HUES6 (cell line): ENCODE data around the gene DNAH11.
"Not testable (repeated sequence)": the region's sequence is repeated elsewhere in the genome, so short reads cannot be mapped to it uniquely, and the experiment has no call there.

Experiments
- H3K27ac ChIP-seq: 2 replicates; pipeline ENCODE4 v1.7.0; 2013; ENCODE audit warnings: low read depth, mild to moderate bottlenecking, low read length, inconsistent platforms
- H3K27me3 ChIP-seq: 2 replicates; pipeline ENCODE4 v1.6.1; 2013; ENCODE audit warnings: low read length; ENCODE audit not compliant: control insufficient read depth, insufficient read depth
- H3K36me3 ChIP-seq: 2 replicates; pipeline ENCODE4 v1.6.1; 2013; ENCODE audit warnings: low read length; ENCODE audit not compliant: control insufficient read depth, insufficient read depth
- H3K4me1 ChIP-seq: 2 replicates; pipeline ENCODE4 v1.6.1; 2013; ENCODE audit warnings: low read length; ENCODE audit not compliant: control insufficient read depth, insufficient read depth
- H3K4me3 ChIP-seq: 2 replicates; pipeline ENCODE4 v1.5.1; 2013; ENCODE audit warnings: low read depth, low read length
- H3K9ac ChIP-seq: one replicate; pipeline ENCODE4 v1.6.1; 2013; ENCODE audit warnings: mild to moderate bottlenecking, low read length
- H3K9me3 ChIP-seq: 2 replicates; pipeline ENCODE4 v1.6.1; 2013; ENCODE audit warnings: low read depth, low read length; ENCODE audit not compliant: control insufficient read depth, insufficient read depth

Gene DNAH11

GRCh38 chr7:21829731-21830130, 286.9 kb downstream of the DNAH11 start:
- H3K9ac ChIP-seq, result no peak overlapping the region
- no peaks in the 10 kb centered on the region for H3K9me3 ChIP-seq
- no peaks in the 10 kb centered on the region for H3K4me1 ChIP-seq
- H3K27ac ChIP-seq, result no peak overlapping the region
- no peak overlapping the region for H3K4me3 ChIP-seq
- no peaks in the 10 kb centered on the region for H3K36me3 ChIP-seq
- no peaks in the 10 kb centered on the region for H3K27me3 ChIP-seq

GRCh38 chr7:21844742-21845141, 301.9 kb downstream of the DNAH11 start:
- Histone ChIP-seq H3K27me3 (no peaks in the 10 kb centered on the region), H3K4me1 (no peaks in the 10 kb centered on the region), H3K36me3 (no peaks in the 10 kb centered on the region)

GRCh38 chr7:21850531-21851285, 307.9 kb downstream of the DNAH11 start:
- Histone ChIP-seq H3K27me3 (no peaks in the 10 kb centered on the region), H3K27ac (no peak overlapping the region), H3K4me1 (no peaks in the 10 kb centered on the region), H3K4me3 (no peak overlapping the region), H3K9ac (no peak overlapping the region), H3K36me3 (no peaks in the 10 kb centered on the region), H3K9me3 (no peaks in the 10 kb centered on the region)

More at GRCh38 chr7:21844742-21845141, 301.9 kb downstream of the DNAH11 start:
- Histone ChIP-seq H3K9ac (no peak overlapping the region), H3K27ac (no peak overlapping the region), H3K9me3 (no peaks in the 10 kb centered on the region), H3K4me3 (no peak overlapping the region)

DNA sequence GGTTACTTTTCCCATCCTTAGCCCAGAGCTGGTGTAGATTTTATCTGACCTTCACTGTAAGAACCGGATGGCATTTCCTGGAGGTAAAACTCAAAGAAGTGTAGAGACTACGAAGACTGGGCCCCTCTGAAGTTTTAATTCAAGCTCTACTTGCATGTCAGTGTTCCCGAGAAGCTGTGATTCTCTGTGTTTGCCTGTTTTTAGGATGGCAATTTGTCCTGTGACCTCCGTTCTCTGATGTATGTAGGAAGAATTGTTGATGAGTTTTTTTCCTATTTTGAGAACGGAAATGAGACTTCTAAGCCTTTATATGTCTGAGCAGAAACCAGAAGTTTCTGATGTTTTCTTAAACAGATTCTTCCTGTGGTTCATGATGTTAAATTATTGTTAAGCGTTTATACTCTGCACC, 308.7 kb downstream of the DNAH11 start:
- H3K36me3 ChIP-seq, result no peaks in the 10 kb centered on the region
- no peaks in the 10 kb centered on the region for H3K9me3 ChIP-seq
- no peak overlapping the region for H3K27ac ChIP-seq
- H3K4me3 ChIP-seq, result no peak overlapping the region
- no peaks in the 10 kb centered on the region for H3K27me3 ChIP-seq
- H3K9ac ChIP-seq, result no peak overlapping the region
- no peaks in the 10 kb centered on the region for H3K4me1 ChIP-seq

DNA sequence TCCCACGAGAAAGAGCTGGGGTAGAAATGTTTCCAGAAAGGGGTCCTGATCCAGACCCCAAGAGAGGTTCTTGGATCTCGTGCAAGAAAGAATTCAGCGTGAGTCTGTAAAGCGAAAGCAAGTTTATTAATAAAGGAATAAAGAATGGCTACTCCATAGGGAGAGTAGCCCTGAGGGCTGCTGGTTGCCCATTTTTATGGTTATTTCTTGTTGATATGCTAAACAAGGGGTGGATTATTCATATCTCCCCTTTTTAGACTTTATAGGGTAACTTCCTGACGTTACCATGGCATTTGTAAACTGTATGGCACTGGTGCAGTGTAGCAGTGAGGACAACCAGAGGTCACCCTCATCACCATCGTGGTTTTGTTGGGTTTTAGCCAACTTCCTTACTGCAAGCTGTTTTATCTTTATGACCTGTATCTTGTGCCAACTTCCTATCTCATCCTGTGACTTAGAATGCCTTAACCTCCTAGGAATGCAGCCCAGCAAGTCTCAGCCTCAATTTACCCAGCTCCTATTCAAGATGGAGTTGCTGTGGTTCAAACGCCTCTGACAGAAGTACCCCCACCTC, 322.9 kb downstream of the DNAH11 start:
- not testable (repeated sequence) for H3K4me3 ChIP-seq, H3K36me3 ChIP-seq, H3K9ac ChIP-seq, H3K27ac ChIP-seq, H3K27me3 ChIP-seq, H3K9me3 ChIP-seq
- peaks cover 53% of the 10 kb centered on the region for H3K4me1 ChIP-seq

- no peaks in the 10 kb centered on the region for H3K9me3 ChIP-seq
- H3K4me1 ChIP-seq, result peaks cover 54% of the 10 kb centered on the region
- H3K4me3 ChIP-seq, result no peak overlapping the region
- no peaks in the 10 kb centered on the region for H3K27me3 ChIP-seq
- H3K27ac ChIP-seq, result no peak overlapping the region
- no peak overlapping the region for H3K9ac ChIP-seq
- H3K36me3 ChIP-seq, result no peaks in the 10 kb centered on the region
These were observed 323.9 kb downstream of the DNAH11 start for GRCh38 chr7:21866731-21867130.

DNA sequence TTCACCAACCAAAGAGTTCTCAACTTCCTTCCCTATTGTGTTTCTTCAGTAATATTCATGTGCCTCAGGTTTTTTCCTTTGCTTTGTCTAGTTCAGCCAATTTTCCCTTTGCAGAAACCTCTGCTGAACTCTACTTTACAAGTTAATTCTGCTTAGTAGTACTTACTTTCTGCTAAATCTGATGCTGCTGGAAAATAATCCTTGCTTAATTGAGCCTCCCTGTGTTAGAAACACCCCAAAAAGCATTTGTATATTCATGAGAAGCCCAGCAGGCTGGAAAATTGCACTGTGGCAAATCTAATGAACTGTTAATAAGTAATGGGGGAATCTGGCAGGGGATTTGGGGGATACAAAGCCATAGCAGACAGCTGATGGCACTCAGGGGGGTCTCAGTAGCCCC, 324.4 kb downstream of the DNAH11 start:
- H3K27me3 ChIP-seq, result no peaks in the 10 kb centered on the region
- H3K9ac ChIP-seq, result no peak overlapping the region
- no peaks in the 10 kb centered on the region for H3K36me3 ChIP-seq
- peak overlapping the region; percentile 12; the same call in 1 of the 2 replicates for H3K27ac ChIP-seq
- peaks cover 54% of the 10 kb centered on the region for H3K4me1 ChIP-seq
- no peak overlapping the region for H3K4me3 ChIP-seq
- H3K9me3 ChIP-seq, result no peaks in the 10 kb centered on the region

DNA sequence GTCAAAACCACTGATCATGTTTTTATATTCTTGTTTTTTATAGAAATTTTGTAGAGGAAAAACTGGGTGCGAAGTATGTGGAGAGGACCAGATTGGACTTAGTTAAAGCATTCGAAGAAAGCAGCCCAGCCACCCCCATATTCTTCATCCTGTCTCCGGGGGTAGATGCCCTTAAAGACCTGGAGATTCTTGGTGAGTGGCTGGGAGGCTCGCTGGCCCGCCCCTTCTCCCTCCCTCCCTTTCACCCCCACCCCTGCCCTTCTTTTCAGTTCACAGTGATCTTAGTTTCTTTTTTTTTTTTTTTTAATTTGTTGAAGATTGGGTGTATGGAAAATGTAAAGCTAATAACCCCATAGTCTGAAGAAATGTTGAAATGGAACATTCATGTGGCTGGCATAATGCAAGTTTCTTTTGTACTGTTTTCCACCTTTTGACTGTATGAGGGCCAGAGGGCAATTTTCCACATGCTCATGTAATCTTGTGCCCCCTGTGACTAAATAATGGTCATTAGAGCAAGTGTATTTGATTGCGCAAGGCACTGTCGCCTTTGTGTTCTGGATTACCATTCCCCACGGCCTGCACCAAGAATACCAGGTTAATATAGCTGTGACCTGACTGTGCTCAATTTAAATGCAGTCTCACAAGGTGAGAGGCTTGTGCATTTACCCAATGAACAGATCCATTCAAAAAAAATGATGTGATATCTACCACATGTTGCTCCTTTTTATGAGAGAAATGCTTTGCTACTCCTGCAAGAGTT, 325.2 kb downstream of the DNAH11 start:
- Histone ChIP-seq H3K27me3 (no peaks in the 10 kb centered on the region), H3K9me3 (no peaks in the 10 kb centered on the region), H3K27ac (peak overlapping the region; percentile 59; the same call in 1 of the 2 replicates), H3K4me3 (no peak overlapping the region), H3K9ac (no peak overlapping the region), H3K4me1 (peaks cover 54% of the 10 kb centered on the region), H3K36me3 (no peaks in the 10 kb centered on the region)

DNA sequence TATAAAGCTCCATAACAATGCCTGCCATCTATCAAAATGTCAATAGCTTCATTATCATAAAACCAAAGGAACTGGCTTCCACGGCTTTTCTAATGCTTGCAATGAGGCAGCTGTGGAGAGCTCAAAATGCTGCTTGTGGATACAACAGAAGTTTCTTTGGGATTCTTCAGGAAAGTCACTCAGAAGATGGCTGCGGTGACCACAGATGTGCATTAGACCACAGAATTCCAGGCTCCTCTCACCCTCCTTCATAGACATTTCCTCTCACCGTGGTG, 325.7 kb downstream of the DNAH11 start:
- peaks cover 54% of the 10 kb centered on the region for H3K4me1 ChIP-seq
- H3K9me3 ChIP-seq, result no peaks in the 10 kb centered on the region
- no peak overlapping the region for H3K9ac ChIP-seq
- peak overlapping the region; percentile 59; the same call in 1 of the 2 replicates for H3K27ac ChIP-seq
- H3K4me3 ChIP-seq, result 0 out of 2 replicates have a peak overlapping the region, but pooled peaks have one; percentile 3
- no peaks in the 10 kb centered on the region for H3K36me3 ChIP-seq
- H3K27me3 ChIP-seq, result no peaks in the 10 kb centered on the region

DNA sequence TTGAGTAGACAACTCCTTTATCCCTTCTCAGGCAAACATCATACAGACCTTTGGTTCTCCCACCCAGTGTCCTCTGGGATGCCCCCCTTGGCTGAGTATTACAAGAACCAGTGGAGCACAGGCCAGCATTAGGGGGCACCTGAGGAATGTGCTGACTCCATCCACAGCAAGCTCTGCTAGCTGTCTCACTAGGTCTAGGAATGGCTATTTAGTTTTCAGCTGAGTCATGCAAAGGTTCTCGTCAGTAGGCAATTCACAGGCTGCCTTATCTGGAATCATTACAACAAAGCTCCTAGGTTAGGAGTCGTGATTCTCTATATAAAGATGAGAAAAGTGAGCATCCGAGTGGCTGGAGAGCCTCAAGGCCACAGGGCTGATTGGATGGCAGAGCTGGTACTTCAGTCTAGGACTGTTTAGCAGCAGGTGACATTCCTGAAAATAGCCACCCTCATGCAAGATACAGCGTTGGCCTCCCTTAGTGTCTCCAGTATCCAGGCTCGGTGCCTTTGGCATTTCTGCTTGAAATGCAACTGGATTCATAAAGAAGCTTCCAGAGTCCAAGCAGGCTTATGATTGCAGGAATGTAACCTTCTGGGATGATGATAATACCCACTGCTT, 327.1 kb downstream of the DNAH11 start:
- H3K4me1 ChIP-seq, result peaks cover 54% of the 10 kb centered on the region
- no peaks in the 10 kb centered on the region for H3K9me3 ChIP-seq
- H3K36me3 ChIP-seq, result no peaks in the 10 kb centered on the region
- no peak overlapping the region for H3K4me3 ChIP-seq
- H3K27ac ChIP-seq, result peak overlapping the region; percentile 42; the same call in 1 of the 2 replicates
- H3K9ac ChIP-seq, result no peak overlapping the region
- no peaks in the 10 kb centered on the region for H3K27me3 ChIP-seq

- no peak overlapping the region for H3K4me3 ChIP-seq
- H3K9me3 ChIP-seq, result no peaks in the 10 kb centered on the region
- H3K27ac ChIP-seq, result no peak overlapping the region
- peaks cover 7% of the 10 kb centered on the region for H3K4me1 ChIP-seq
- H3K36me3 ChIP-seq, result no peaks in the 10 kb centered on the region
- no peak overlapping the region for H3K9ac ChIP-seq
- H3K27me3 ChIP-seq, result no peaks in the 10 kb centered on the region
These were observed 340.2 kb downstream of the DNAH11 start for GRCh38 chr7:21883069-21883468.
